ENCODE results near the gene TSPEAR. TPM values are rescaled to one million over a fixed set of nuclear protein-coding genes. Genes with fewer than 3 reads are reported as not detected.

Gene TSPEAR
- total RNA-seq, 3 donors from 2014 or later (not counting 1 experiment from before 2014, with no cell fraction given) = not detected

DNA sequence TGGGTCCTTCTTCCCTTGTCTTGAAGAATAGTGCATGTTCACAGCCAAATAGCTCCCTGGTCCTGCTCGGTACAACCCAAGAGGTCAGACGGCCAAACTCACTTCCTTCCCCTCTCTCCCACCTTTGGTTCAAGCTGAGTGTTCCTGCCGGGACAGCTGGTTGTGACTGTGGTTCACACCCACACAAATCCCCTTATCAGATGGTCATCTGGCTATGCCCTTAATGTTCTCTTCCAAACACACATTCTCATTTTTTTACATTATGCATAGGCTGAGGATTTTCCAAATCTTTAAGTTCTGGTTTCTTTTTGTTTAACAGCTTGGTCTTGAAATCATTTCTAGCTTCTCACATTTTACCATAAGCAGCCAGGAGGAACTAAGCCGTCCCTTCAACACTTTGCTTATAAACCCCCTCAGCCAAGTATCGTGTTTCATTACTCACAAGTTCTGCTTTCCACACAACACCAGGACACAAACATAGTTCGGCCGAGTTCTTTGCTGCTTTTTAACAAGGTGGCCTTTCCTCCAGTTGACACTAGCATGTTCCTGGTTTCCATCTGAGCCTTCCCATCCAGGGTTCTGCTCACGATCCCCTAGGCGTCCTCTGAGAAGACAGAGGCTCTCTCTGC, 19.7 kb upstream of the TSPEAR start:
- Mint-ChIP-seq H3K4me3 (no peak overlapping the region), H3K36me3 (no peaks in the 10 kb centered on the region), H3K4me1 (peaks cover 0 to 11% of the 10 kb centered on the region in 2 donors), H3K9me3 (no peaks in the 10 kb centered on the region), H3K27ac (no peak overlapping the region), H3K27me3 (ENCODE audit: low read depth in 2 of 2) (peaks cover 15 to 17% of the 10 kb centered on the region in 2 donors)
- TF ChIP-seq, protein P1, sequence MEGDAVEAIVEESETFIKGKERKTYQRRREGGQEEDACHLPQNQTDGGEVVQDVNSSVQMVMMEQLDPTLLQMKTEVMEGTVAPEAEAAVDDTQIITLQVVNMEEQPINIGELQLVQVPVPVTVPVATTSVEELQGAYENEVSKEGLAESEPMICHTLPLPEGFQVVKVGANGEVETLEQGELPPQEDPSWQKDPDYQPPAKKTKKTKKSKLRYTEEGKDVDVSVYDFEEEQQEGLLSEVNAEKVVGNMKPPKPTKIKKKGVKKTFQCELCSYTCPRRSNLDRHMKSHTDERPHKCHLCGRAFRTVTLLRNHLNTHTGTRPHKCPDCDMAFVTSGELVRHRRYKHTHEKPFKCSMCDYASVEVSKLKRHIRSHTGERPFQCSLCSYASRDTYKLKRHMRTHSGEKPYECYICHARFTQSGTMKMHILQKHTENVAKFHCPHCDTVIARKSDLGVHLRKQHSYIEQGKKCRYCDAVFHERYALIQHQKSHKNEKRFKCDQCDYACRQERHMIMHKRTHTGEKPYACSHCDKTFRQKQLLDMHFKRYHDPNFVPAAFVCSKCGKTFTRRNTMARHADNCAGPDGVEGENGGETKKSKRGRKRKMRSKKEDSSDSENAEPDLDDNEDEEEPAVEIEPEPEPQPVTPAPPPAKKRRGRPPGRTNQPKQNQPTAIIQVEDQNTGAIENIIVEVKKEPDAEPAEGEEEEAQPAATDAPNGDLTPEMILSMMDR (IDR thresholded peaks at IDR 0.05) = no peak
- WGBS (ENCODE audit: insufficient coverage) = 62% methylated on average over 9 of the region's 9 CpGs
- no peak overlapping the region for H3K4me3 ChIP-seq (ENCODE audit: low read length)
- no peaks in the 10 kb centered on the region for H3K4me1 ChIP-seq (ENCODE audit: control insufficient read depth, insufficient read depth, low read length)
- intact Hi-C loops (cut with micrococcal nuclease) = no loop called here
- H3K36me3 ChIP-seq (ENCODE audit: control insufficient read depth, insufficient read depth, low read length) = no peaks in the 10 kb centered on the region
- DNase-seq (no peak), ATAC-seq (no peak)
- H3K9me3 ChIP-seq (ENCODE audit: control insufficient read depth, insufficient read depth, low read length) = no peaks in the 10 kb centered on the region
- H3K27ac ChIP-seq (ENCODE audit: low read length) = no peak overlapping the region
- no peaks in the 10 kb centered on the region for H3K27me3 ChIP-seq (ENCODE audit: control insufficient read depth, insufficient read depth, low read length)

DNA sequence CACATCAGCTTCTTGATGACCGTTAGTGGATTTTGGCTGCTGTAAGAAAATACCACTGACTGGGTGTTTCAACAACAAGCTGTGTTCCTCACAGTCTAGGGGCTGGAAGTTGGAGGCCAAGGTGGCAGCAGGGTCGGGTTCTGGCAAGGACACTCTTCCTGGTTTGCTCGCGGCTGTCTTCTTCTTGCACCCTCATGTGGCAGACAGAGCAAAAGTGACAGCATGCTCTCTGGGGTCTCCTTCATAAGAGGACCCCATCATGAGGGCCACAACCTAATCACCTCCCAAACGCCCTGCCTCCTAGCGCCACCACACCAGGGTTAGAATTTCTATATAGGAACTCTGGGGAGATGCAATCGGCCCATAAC, 18.6 kb upstream of the TSPEAR start:
- intact Hi-C loops (cut with micrococcal nuclease) = no loop called here
- Histone ChIP-seq H3K27me3 (ENCODE audit: control insufficient read depth, insufficient read depth, low read length) (no peaks in the 10 kb centered on the region), H3K27ac (ENCODE audit: low read length) (no peak overlapping the region), H3K4me1 (ENCODE audit: control insufficient read depth, insufficient read depth, low read length) (no peaks in the 10 kb centered on the region), H3K9me3 (ENCODE audit: control insufficient read depth, insufficient read depth, low read length) (no peaks in the 10 kb centered on the region), H3K4me3 (ENCODE audit: low read length) (no peak overlapping the region), H3K36me3 (ENCODE audit: control insufficient read depth, insufficient read depth, low read length) (no peaks in the 10 kb centered on the region)
- Mint-ChIP-seq H3K4me3 (no peak overlapping the region), H3K4me1 (peaks cover 0 to 11% of the 10 kb centered on the region in 2 donors), H3K9me3 (no peaks in the 10 kb centered on the region), H3K27me3 (ENCODE audit: low read depth in 2 of 2) (peaks cover 19 to 20% of the 10 kb centered on the region in 2 donors), H3K36me3 (no peaks in the 10 kb centered on the region), H3K27ac (no peak overlapping the region)
- ATAC-seq = no peak
- DNase-seq = no peak
- 86% methylated on average over 7 of the region's 7 CpGs for WGBS (ENCODE audit: insufficient coverage)
- TF ChIP-seq, protein P1 (IDR thresholded peaks at IDR 0.05) = no peak

DNA sequence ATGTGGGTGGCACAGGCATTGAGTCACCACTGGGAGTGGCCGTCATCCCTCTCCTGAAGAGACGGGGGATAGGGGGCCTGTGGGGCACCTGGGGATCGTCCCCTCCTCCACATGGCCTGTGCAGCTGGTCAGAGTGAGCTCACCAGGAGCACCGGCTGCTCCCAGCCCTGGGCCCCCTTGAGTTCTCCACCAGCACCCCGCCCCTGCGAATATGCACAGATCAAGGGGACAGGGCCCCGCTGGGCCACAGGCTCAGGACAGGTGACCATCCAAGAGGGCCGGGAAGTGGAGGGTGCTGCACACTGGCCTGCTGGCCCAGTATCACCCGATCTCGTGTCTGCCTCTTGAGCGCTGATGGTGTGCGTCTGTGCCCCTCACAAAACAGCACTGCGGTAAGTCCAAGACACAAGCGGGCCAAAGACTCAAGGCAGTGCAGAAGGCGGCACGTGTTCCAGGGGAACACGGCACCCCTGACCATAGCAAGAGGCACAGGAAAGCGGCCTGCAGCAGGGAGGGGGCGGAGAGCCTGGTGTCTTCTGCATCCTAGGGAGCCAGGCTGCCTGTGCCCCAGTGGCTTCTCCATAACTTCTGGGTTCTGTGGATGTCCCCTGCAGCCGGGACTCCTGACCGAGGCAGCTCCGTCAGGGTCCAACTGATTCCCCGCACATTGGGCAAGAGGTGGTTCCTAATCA, 18.1 kb upstream of the TSPEAR start:
- WGBS (ENCODE audit: insufficient coverage) = 91% methylated on average over 23 of the region's 23 CpGs
- DNase-seq (no peak), ATAC-seq (no peak)
- Mint-ChIP-seq H3K9me3 (no peaks in the 10 kb centered on the region), H3K27ac (no peak overlapping the region), H3K4me1 (peaks cover 0 to 11% of the 10 kb centered on the region in 2 donors), H3K27me3 (ENCODE audit: low read depth in 2 of 2) (peaks cover 19 to 20% of the 10 kb centered on the region in 2 donors), H3K36me3 (no peaks in the 10 kb centered on the region), H3K4me3 (no peak overlapping the region)
- TF ChIP-seq, protein P1 (IDR thresholded peaks at IDR 0.05) = no peak
- intact Hi-C loops (cut with micrococcal nuclease) = no loop called here
- no peak overlapping the region for H3K27ac ChIP-seq (ENCODE audit: low read length)
- H3K27me3 ChIP-seq (ENCODE audit: control insufficient read depth, insufficient read depth, low read length) = no peaks in the 10 kb centered on the region
- H3K9me3 ChIP-seq (ENCODE audit: control insufficient read depth, insufficient read depth, low read length) = no peaks in the 10 kb centered on the region
- H3K36me3 ChIP-seq (ENCODE audit: control insufficient read depth, insufficient read depth, low read length) = no peaks in the 10 kb centered on the region
- no peaks in the 10 kb centered on the region for H3K4me1 ChIP-seq (ENCODE audit: control insufficient read depth, insufficient read depth, low read length)
- H3K4me3 ChIP-seq (ENCODE audit: low read length) = no peak overlapping the region
